Stimulated activated naive CD8-positive, alpha-beta T cell treated with anti-CD3 and anti-CD28 coated beads, Interleukin-15, Interleukin-2, amounts not matched to agents 100 U/mL and 50 U/mL, for 24 hours (primary cell): ENCODE results near the gene ENPP4.
"Not testable (repeated sequence)": the region's sequence is repeated elsewhere in the genome, so short reads cannot be mapped to it uniquely, and the experiment has no call there.

Source experiments
- ATAC-seq: fragments of 150-1000 bp; cut with Tn5 transposase; one replicate; pipeline ENCODE4 v1.10.0; 2021
- DNase-seq: peaks from one replicate; pipeline ENCODE4 v3.0.0; 2021

Gene ENPP4, protein sequence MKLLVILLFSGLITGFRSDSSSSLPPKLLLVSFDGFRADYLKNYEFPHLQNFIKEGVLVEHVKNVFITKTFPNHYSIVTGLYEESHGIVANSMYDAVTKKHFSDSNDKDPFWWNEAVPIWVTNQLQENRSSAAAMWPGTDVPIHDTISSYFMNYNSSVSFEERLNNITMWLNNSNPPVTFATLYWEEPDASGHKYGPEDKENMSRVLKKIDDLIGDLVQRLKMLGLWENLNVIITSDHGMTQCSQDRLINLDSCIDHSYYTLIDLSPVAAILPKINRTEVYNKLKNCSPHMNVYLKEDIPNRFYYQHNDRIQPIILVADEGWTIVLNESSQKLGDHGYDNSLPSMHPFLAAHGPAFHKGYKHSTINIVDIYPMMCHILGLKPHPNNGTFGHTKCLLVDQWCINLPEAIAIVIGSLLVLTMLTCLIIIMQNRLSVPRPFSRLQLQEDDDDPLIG

DNA sequence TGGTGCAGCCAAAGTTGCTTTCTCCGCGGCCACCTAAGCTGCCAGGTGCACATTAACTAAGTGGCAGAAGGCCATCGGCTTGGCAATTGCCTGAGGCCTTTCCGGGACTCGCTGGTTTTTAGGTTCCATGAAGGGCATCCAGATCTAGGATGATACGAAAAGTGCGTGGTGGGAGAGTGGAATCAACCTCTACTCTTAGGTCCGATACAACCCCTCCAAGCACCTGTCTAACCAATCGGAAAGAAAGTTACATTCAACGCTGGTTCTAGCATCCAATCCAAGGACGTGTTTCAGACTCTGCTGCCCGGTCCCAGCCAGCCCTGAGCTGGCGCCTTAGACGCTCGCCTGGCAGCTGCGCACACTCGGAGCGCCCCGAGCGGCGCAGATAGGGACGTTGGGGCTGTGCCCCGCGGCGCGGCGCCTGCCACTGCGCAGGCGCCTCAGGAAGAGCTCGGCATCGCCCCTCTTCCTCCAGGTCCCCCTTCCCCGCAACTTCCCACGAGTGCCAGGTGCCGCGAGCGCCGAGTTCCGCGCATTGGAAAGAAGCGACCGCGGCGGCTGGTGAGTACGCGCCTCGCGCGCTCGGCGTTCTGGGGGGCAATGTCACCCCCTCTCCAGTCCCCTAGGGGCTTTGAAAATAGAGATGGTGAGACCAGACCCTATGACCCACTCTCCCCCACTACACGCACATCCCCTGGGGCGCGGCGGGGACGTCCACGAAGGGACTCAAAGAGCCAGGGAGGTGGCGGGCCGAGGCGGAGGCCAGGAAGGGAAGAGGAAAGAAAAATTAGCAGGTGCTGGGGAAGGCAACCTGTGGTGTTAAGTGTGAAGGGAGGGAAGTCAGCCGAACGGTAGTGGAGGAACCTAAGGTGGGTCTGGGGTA is at the start of gene ENPP4:
Gene ENPP4, plus strand, starts transcription at position 361 of the 883 bp plus-strand sequence. CDS start 9,595 bp downstream, outside the sequence.
- DNase-seq = peak; percentile 87
- peak; percentile 100 for ATAC-seq

DNA sequence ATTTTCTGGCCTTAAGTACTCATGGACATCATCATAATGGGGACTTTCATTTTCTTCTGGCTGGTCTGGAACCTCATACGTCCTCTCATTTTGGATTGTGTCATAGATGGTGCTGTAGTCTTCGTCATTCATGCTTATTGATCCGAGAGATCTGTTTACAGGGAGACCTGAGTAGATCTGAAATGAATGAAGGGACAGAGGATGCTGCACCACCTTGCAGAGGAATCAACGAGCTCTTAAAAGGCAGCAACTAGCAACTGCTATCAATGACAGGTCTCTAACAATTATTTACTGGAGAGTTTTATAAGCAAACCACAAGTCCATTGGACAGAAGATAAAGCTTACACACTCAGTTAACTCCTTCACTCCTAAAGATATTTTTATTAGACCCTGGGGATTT is 49.7 kb upstream of the ENPP4 start:
- ATAC-seq (no peak), DNase-seq (no peak)

DNA sequence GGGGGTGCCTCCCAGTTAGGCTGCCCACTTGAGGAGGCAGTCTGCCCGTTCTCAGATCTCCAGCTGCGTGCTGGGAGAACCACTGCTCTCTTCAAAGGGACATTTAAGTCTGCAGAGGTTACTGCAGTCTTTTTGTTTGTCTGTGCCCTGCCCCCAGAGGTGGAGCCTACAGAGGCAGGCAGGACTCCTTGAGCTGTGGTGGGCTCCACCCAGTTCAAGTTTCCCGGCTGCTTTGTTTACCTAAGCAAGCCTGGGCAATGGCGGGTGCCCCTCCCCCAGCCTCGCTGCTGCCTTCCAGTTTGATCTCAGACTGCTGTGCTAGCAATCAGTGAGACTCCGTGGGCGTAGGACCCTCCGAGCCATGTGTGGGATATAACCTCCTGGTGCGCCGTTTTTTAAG is 44.1 kb upstream of the ENPP4 start:
- not testable (repeated sequence) for DNase-seq, ATAC-seq

DNA sequence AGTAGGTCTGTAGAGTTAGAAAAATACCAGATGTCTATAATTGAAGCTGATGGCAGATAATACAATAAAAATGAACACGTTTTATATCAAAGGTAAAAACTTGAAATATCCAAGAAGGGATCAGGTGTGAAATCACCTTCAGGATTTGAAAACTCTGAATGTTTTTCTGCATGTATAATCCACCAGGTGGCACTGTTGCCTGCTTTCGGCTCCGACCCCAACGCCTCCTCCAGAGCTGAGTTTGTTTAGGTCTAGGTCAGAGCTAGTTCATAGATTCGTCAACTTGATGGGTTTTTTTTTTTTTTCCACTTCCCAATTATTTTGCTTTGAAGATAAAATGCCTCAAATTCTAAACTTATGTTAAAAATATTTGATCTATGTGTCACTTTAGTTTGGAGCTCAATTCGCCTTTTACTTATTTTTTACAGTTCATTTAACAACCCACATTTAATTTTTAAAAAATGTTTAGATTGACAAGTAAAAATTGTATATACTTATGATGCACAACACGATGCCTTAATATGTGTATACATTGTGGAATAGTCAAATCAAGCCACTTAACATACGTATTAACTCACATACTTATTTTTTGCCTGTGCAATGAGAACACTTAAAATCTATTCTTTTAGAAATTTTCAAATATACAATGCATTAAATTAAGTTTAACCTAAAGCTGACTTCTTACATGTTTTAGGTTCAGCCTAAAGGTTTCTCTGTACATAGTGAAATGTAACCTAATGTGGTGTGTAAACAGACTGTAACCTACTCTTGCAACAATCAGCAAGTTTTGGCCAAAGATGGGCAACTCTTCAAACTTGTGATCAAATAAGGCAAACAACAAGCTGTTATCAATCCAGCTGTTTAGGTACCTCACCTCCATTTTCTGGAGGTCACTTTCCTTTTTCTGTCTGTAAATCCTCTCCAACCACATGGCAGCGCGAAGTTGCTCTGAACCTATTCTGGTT is 39.4 kb upstream of the ENPP4 start:
- ATAC-seq (peak; percentile 78), DNase-seq (peak; percentile 65)

DNA sequence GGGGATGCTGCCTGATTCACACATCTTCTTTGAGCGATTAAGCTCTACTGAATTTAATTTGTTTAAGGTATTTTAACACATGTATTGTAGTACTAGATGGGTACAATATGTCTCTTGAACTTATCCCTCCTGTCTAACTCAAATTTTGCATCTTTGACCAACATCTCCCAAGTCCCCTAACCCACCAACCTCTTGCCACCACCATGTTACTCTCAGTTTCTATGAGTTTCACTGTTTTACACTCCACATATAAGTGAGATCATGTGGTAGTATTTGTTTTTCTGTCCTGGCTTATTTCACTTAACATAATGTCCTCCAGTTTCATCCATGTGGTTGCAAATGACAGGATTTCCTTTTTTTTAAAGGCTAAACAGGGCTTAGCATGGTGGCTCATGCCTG is 38.7 kb upstream of the ENPP4 start:
- ATAC-seq = no peak
- DNase-seq = no peak

DNA sequence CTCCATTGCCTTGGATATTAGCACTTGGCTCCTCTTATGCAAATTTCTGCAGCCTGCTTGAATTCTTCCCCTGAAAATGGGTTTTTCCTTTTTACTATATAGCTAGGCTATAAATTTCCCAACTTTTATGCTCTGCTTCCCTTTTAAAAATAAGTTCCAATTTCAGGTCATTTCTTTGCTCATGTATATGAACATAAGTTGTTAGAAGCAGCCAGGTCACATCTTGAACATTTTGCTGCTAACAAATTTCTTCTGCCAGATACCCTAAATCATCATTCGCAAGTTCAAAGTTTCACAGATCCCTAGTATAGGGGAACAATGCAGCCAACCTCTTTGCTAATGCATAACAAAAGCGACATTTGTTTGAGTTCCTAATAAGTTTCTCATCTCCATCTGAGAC is 34.5 kb upstream of the ENPP4 start:
- DNase-seq (no peak), ATAC-seq (no peak)

DNA sequence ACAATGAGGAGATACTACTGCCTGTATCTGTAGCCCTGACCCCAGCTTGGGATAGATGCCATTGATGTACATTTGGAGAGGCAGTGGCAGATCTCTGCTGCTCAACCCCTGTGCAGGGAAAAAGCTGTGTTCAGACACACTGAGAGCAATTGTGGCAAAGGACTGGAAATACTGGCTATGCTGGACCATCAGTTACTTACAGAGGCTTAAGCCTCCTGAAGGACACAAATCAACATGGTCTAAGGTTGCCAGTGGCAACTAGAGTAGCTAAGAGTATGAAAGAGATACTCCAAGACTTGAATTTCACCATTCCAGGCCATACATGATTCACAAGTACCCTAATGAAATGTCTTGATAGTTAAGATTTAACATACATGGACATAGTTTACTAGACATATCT is 32.4 kb upstream of the ENPP4 start:
- ATAC-seq (no peak), DNase-seq (no peak)

DNA sequence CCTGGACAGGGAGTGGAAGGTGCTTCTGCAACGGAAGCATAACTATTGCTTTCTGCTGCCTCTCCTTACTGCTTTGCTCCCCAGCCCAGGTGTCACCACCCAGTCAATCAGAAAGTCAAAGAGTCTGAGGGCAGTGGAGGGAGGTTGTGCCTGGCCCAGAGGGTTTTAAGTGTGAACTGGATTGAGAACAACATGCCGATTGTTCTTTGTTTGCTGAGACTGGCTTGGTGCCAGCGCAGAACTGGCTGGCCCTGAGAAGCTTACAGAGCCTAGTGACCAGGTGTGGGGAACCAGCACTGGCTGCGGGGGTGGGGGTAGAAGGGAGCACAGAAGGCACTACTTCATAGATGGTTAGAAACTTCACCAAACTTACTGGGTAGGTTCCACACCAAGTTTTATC is 31.1 kb upstream of the ENPP4 start:
- DNase-seq (no peak), ATAC-seq (no peak)

DNA sequence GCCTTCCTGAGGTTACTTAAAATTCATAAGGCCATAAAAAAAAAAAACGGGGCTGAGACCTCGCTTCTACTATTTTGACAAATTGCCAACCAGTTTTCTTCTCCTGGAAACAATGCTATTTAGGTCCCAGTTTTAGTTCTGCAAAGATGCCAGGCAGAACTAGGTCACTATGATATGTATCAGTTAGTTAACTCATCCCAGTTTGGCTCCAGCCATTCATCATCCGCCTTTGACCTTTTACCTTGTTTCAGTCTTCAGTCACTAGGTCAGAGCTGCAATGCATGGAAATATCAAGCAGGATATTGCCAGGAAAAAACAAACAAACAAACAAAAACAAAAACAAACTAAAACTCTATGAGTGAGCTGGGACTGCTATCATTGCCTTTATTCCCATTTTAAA is 29.8 kb upstream of the ENPP4 start:
- no peak for DNase-seq
- ATAC-seq = no peak

DNA sequence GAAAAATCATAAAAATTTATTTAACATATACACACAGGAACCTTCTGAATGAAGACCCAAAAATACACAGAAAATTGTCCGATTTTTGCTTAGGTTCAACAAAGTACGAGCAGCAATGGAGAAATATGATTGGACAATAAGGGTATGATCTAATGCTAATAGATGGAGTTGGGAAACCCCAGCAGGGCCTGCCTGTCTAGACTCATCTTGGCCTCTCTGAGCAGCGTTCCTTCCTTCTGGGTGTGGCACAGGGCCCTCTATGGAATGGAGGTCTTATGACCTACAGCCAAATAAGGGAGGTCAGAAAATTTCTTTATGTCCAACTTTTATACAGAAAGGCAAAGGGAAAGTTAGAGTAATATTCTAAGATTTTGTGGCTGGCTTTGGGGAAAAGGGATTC is 27.7 kb upstream of the ENPP4 start:
- ATAC-seq = peak; percentile 52

DNA sequence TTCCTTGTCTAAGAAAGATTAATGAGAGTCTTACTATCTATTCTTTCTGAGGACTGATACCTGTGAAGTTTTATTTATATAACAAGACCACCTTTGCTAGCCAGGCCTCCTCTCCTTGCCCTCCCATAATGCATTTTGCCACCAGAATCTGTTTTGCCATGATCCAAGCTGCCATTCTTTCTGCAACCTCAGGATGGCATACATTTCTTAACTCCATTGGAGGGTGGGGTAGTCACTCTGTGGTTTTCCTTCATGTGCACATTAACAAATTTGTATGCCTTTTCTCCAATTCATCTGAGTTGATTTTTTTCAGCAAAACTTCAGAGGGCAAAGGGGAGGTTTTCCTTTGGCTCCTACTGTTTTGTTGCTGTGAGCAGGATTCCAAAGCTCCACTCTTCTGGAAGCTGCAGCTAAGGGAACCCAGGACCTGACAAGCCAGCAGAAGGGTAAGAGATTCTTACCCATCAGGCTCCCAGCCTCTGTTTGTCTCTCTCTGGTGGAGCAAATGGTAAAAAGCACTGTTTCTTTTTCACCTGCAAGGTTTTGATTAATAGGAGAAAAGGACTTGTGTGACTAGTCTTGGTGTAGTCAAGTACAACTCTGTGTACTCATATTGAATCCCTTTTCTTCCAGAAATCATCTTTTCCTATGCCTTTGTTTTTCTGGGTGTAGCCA is 26.2 kb upstream of the ENPP4 start:
- no peak for DNase-seq
- no peak for ATAC-seq

More for the DNA sequence above, 27.7 kb upstream of the ENPP4 start:
- DNase-seq = no peak

DNA sequence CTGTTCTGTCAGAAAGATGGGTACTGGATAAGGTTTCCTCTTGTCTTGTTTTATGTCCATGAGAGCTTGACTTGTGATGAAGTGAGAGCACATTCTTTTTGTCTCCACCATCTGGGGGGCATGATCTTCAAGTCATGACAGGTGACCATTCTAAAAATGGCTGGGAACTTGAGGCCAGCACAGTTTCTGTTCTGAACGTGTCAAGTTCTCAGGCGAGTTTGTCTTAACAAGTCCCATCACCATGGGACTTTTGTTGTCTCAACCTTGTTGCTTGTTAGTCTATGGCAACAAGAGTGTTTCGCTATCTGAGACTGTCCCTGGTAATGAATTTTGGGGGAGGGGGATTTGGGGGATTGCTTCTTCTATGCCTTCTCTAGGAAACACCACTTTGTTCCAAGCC is 25.6 kb upstream of the ENPP4 start:
- no peak for ATAC-seq
- DNase-seq = no peak

DNA sequence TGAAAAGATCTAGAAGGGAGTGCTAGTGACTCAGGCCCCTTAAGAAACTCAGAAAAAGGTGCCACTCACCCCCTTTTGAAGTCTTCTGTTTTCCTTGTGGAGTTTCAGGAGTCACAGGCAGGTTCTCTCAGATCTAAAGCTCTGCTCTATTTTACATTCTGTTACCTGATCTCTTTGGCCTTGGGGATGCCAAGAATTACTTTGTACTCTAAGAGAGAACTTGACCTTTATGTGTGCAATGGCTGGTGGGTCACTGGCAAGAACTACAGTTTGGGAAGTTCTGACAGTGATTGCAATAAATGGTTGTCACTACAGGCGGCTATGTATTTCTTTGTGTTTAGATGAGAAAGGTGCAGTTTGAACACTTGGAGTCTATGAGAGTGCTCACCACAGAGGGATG is 24.2 kb upstream of the ENPP4 start:
- ATAC-seq (no peak), DNase-seq (no peak)

DNA sequence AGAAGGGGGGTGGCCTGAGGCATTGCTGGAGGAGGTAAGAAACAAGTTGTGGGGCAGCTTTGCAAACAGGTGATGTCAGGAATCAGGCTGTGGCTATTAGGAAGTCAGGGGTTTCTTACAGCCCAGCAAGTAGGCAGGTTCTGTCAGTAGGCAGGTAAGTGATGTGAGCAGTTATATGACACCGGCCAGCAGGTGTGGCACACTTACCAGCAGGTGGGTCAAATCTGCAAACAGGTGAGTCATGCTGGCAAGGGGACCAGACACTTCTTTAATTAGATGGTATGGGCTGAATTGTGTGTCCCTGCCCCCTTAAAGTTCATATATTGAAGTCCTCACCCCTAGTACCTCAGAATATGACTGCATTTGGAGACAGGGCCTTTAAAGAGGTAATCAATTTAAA is 16.4 kb upstream of the ENPP4 start:
- no peak for DNase-seq
- ATAC-seq = no peak

DNA sequence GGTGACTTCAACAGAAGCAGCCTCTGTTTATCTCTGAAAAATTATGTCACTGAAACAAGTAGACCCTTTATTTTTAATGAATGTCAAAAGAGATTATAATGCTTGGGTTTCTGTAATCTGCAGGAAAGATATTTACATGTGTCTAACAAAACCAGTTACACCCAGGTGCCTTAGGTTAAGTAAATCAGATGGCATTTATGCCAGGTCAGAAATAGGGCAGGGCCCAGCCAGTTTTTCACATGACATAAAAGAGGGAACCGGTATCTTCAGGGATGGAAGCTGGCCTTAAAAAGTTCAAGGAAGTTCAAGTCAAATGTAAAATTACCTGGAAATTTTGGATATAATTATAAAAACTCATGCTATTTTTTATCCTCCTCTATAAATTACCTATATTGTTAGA is 14.2 kb upstream of the ENPP4 start:
- no peak for DNase-seq
- ATAC-seq = no peak

DNA sequence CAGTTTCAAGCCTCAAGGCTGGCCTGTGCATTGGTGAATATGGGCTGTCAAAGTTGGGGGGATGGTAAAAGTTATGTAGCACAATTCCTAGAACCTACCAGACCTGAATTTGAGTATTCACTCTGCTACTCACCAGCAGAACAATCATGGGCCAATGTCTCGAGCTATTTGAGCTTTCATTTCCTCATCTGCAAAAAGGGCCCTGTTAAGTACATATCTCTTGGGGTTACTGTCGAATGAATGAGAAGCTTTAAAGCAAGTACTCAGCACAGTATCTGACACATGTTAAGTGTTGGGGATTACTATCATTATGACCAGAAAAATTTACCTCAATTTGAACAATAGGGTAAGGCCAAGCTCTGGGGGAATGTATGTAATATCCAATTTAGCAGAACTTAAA is 13.5 kb upstream of the ENPP4 start:
- DNase-seq = no peak
- ATAC-seq = no peak

DNA sequence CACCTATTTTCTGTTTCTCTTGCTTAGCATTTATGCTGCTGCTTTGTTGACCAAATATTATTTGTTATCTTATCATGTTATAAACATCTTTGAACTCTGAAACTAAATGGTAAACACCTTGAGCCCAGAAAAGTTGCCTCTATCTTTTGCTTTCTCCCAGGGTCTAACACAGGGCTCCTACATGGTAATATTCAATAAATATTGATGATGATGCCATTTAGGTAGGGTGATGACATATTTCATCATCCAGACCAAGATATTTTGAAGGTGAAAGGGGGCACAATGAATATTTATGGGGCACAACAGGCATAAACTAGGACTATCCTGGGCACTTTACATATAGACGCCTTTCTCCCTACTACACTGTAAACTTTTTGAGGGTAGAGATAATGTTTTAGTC is 11.6 kb upstream of the ENPP4 start:
- DNase-seq (no peak), ATAC-seq (no peak)

DNA sequence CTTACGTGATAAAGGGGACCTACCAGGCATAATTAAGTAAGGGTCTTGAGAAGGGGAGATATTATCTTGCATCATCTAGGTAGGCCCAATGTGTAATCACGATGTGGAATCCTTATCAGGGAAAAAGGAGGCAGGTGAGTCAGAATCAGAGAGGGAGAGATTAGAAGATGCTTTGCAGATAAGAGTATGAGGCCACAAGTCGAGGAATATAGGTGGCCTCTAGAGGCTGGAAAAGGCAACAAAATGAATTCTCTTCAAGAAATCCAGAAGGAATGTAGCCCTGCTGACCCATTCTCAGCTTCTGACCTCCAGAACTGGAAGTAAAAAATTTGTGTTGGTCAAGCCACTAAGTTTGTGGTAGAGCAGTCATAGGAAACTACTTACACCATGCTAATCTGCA is 11.0 kb upstream of the ENPP4 start:
- no peak for ATAC-seq

DNA sequence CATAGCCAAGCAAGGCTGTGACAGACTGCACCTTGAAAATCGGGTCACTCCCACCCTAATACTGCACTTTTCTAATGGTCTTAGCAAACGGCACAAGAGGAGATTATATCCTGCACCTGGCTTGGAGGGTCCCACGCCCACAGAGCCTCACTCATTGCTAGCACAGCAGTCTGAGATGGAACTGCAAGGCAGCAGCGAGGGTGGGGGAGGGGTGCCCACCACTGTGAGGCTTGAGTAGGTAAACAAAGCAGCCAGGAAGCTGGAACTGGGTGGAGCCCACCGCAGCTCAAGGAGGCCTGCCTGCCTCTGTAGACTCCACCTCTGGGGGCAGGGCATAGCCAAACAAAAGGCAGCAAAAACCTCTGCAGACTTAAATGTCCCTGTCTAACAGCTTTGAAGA is 10.1 kb upstream of the ENPP4 start:
- DNase-seq, ATAC-seq: not testable (repeated sequence)

More for the DNA sequence above, 11.0 kb upstream of the ENPP4 start:
- no peak for DNase-seq

DNA sequence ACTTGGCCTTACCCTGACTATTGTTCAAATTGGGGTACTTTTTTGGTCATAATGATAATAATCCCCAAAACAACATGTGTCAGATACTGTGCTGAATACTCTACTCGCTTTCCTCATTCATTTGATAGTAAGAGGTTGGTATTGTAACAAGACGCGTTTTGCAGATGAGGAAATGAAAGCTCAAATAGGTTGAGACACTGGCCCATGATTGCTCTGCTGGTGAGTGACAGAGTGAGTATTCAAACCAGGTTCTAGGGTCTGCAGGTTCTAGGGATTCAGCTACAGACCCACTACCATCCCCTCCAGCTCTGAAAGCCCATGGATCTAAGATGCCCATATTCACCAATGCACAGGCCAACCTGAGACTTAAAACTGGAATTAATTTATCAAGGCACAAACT is 1.3 kb upstream of the ENPP4 start:
- DNase-seq (no peak), ATAC-seq (no peak)

DNA sequence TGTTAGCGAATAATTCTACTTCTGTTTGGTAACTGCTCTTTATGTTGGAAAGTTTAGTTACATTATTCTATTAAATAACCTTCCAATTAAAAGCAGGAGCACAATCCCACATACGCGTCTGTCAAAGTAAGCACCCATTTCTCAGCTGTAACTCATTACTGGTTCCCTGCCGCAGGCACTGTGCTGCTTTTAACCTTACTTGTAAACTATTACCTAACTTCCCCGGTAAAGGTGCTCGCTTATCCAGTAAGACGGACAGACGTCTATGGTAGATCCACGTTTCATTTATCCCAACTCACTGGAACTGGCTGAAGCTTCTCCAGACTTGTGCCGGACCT is 529 bp upstream of the ENPP4 start:
- ATAC-seq = no peak
- DNase-seq = no peak

DNA sequence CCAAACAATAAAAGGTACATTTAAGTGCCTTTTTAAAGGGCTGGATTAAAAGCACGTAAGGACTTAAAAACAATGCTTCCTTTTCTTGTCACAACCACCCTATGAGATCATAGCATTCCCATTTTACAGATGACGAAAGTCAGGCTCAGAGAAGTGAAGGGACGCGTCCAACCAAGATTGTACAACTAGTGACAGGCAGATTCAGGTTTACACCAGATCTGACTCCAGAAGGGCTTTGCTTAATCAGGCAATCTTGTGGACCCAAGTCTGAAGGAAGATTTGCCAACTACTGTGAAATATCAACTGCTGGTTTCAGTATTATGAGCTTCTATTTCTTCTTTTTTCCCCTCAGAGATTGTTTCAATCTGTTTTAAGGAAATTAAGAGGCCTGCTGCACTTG is 877 bp downstream of the ENPP4 start:
- ATAC-seq (no peak), DNase-seq (no peak)
